Chondrocyte (in vitro differentiated cells): ENCODE results near the gene TTLL5. TPM values are rescaled to one million over a fixed set of nuclear protein-coding genes. Genes with fewer than 3 reads are reported as not detected.

Experiments
- DNase-seq: peaks from one replicate; pipeline ENCODE4 v3.0.0; 2021; ENCODE audit warnings: mixed read lengths, low spot score
- H3K27ac Mint-ChIP-seq: one replicate; pipeline ENCODE4 v1.8.0; 2021; ENCODE audit warnings: mild to moderate bottlenecking, moderate library complexity, mixed read lengths; ENCODE audit not compliant: unreplicated experiment
- H3K27me3 Mint-ChIP-seq: 2 replicates; pipeline ENCODE4 v1.8.0; 2021; ENCODE audit warnings: low read depth, mixed read lengths
- H3K36me3 Mint-ChIP-seq: 2 replicates; pipeline ENCODE4 v1.8.0; 2021; ENCODE audit warnings: low read depth, mixed read lengths
- H3K4me1 Mint-ChIP-seq: 2 replicates; pipeline ENCODE4 v1.8.0; 2021; ENCODE audit warnings: low read depth, mild to moderate bottlenecking, mixed read lengths
- H3K4me3 Mint-ChIP-seq: one replicate; pipeline ENCODE4 v1.8.0; 2021; ENCODE audit warnings: mild to moderate bottlenecking, moderate library complexity, mixed read lengths; ENCODE audit not compliant: unreplicated experiment
- H3K9me3 Mint-ChIP-seq: 2 replicates; pipeline ENCODE4 v1.8.0; 2021; ENCODE audit warnings: low read depth, mixed read lengths
- total RNA-seq: library from RNA; stranded (reverse); gene quantifications from 3 replicates; pipeline ENCODE4 v1.2.1, GENCODE V29; 2021
- TF ChIP-seq, protein P1 (sequence below): fragments of 200-600 bp; sonication (generic); IDR thresholded peaks from 2 replicates; pipeline ENCODE4 v1.5.0; 2021; ENCODE audit warnings: antibody characterized with exemption, mild to moderate bottlenecking, moderate library complexity

Gene TTLL5
- total RNA-seq, 1 donor from 2014 or later, result 22.1 TPM

GRCh38 chr14:75864352-75864751, 203.3 kb downstream of the TTLL5 start:
- Mint-ChIP-seq H3K4me3 (no peak overlapping the region), H3K9me3 (no peaks in the 10 kb centered on the region), H3K27ac (no peak overlapping the region), H3K4me1 (peaks cover 82% of the 10 kb centered on the region), H3K27me3 (no peaks in the 10 kb centered on the region), H3K36me3 (peaks cover 2% of the 10 kb centered on the region)
- no peak for DNase-seq
- TF ChIP-seq, protein P1, sequence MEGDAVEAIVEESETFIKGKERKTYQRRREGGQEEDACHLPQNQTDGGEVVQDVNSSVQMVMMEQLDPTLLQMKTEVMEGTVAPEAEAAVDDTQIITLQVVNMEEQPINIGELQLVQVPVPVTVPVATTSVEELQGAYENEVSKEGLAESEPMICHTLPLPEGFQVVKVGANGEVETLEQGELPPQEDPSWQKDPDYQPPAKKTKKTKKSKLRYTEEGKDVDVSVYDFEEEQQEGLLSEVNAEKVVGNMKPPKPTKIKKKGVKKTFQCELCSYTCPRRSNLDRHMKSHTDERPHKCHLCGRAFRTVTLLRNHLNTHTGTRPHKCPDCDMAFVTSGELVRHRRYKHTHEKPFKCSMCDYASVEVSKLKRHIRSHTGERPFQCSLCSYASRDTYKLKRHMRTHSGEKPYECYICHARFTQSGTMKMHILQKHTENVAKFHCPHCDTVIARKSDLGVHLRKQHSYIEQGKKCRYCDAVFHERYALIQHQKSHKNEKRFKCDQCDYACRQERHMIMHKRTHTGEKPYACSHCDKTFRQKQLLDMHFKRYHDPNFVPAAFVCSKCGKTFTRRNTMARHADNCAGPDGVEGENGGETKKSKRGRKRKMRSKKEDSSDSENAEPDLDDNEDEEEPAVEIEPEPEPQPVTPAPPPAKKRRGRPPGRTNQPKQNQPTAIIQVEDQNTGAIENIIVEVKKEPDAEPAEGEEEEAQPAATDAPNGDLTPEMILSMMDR, result no peak

GRCh38 chr14:75865531-75865930, 204.5 kb downstream of the TTLL5 start:
- H3K36me3 Mint-ChIP-seq, result peaks cover 2% of the 10 kb centered on the region
- no peaks in the 10 kb centered on the region for H3K27me3 Mint-ChIP-seq
- no peak overlapping the region for H3K4me3 Mint-ChIP-seq
- no peaks in the 10 kb centered on the region for H3K9me3 Mint-ChIP-seq
- TF ChIP-seq, protein P1, result no peak
- H3K27ac Mint-ChIP-seq, result peak overlapping the region; percentile 28
- DNase-seq, result no peak
- peaks cover 81% of the 10 kb centered on the region for H3K4me1 Mint-ChIP-seq

DNA sequence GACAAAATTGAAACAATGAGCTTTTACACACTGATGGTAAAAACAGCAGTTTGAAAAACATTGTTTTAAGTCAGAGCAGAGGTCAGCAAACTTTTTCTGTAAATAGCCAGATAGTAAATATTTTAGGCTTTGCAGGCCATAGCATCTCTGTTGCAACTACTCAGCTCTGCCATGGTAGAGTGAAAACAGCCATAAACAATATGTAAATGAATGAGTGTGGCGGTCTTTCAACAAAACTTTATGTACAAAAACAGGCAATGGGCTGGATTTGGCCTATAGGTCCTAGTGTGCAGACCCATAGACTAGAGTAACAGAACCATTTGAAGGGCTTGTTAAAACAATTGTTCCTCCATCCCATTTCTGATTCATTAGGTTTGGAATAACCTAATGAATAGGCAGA, 205.9 kb downstream of the TTLL5 start:
- no peaks in the 10 kb centered on the region for H3K9me3 Mint-ChIP-seq
- H3K4me3 Mint-ChIP-seq, result no peak overlapping the region
- DNase-seq, result no peak
- peak overlapping the region; percentile 98 for H3K27ac Mint-ChIP-seq
- H3K36me3 Mint-ChIP-seq, result peaks cover 2% of the 10 kb centered on the region
- TF ChIP-seq, protein P1, result no peak
- no peaks in the 10 kb centered on the region for H3K27me3 Mint-ChIP-seq
- H3K4me1 Mint-ChIP-seq, result peaks cover 77% of the 10 kb centered on the region

DNA sequence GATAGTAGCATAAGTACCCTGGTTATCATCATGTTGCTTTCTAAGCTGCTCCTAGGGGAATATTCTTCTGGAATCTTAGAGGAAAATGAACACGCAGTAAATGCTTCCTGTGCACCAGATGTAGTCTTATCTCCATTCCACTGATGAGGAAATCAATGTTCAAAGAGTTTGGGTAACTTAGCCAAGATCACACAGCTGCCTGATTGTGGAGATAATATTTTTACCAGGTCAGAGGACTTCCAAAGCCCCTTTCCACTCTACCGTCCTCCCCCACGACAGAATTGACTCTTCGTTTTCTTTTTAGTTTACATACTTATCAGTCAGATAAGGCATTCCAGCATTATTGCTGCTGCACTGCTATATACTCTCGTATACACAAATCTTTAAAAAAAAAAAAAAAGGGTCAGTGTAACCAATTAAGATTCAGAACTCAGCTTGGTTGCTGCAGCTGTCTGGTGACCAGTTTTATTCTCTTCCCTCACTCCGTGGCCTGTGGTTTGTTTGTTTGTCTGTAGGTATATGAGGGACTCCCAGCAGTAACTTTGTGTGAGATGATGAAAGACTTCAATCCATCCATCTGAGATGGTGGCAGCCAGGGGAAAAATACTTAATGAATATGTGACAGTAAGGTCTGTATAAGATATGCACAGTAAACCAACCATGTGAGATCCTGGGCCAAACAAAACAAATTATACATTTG, 210.3 kb downstream of the TTLL5 start:
- H3K4me3 Mint-ChIP-seq, result no peak overlapping the region
- H3K4me1 Mint-ChIP-seq, result peaks cover 64% of the 10 kb centered on the region
- peak overlapping the region; percentile 37 for H3K27ac Mint-ChIP-seq
- H3K36me3 Mint-ChIP-seq, result no peaks in the 10 kb centered on the region
- H3K9me3 Mint-ChIP-seq, result no peaks in the 10 kb centered on the region
- DNase-seq, result no peak
- TF ChIP-seq, protein P1, result no peak
- H3K27me3 Mint-ChIP-seq, result no peaks in the 10 kb centered on the region

DNA sequence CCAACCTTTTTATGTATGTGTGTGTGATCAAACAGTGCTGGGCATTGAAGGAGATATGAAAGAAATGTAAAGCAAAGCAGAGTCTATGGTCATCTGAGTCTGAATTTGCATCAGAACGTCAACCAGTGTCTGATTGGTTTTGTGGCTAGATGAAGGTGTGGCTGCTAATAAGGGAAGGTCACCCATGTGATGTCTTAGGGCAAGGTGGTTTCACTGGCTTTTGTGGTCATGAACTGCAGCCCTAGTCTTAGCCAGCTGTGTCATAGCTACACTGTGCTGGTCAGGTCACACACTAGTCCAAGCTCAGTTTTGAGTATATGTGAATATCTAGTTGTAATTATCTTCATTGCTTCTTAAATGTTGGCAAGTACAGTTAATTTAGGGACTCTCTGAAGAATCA, 214.9 kb downstream of the TTLL5 start:
- Mint-ChIP-seq H3K4me1 (peaks cover 70% of the 10 kb centered on the region), H3K9me3 (no peaks in the 10 kb centered on the region), H3K4me3 (no peak overlapping the region), H3K36me3 (no peaks in the 10 kb centered on the region), H3K27me3 (no peaks in the 10 kb centered on the region), H3K27ac (peak overlapping the region; percentile 91)
- DNase-seq, result no peak
- TF ChIP-seq, protein P1, result no peak
